Fibroblast of the aortic adventitia (primary cell): Measurements from ENCODE around the gene CMTM3. TPM values are rescaled to one million over a fixed set of nuclear protein-coding genes. Genes with fewer than 3 reads are reported as not detected.
A peak's percentile ranks its signal among the peaks of the same experiment; 100 is the strongest.
"Not testable (repeated sequence)": the region's sequence is repeated elsewhere in the genome, so short reads cannot be mapped to it uniquely, and the experiment has no call there.

Source experiments
- DNase-seq: peaks from one replicate; pipeline ENCODE4 v3.0.0-alpha.2; 2010; ENCODE audit warnings: low read depth
- H3K4me3 ChIP-seq: 2 replicates; pipeline ENCODE4 v1.5.1; 2011; ENCODE audit warnings: low read depth, mild to moderate bottlenecking, control low read depth, low read length, moderate library complexity
- CTCF ChIP-seq: IDR thresholded peaks from 2 replicates; pipeline ENCODE4 v1.5.1; 2011; ENCODE audit warnings: mild to moderate bottlenecking, low read length, control low read depth, inconsistent platforms; ENCODE audit not compliant: insufficient read depth
- total RNA-seq: library from RNA; depleted of rRNA; stranded (reverse); fragments of >200 nt; gene quantifications from 2 replicates; pipeline ENCODE4 v1.2.3, GENCODE V29; 2012; ENCODE audit warnings: low replicate concordance

CMTM3 gene
- total RNA-seq, 1 donor: 17.8 TPM

DNA sequence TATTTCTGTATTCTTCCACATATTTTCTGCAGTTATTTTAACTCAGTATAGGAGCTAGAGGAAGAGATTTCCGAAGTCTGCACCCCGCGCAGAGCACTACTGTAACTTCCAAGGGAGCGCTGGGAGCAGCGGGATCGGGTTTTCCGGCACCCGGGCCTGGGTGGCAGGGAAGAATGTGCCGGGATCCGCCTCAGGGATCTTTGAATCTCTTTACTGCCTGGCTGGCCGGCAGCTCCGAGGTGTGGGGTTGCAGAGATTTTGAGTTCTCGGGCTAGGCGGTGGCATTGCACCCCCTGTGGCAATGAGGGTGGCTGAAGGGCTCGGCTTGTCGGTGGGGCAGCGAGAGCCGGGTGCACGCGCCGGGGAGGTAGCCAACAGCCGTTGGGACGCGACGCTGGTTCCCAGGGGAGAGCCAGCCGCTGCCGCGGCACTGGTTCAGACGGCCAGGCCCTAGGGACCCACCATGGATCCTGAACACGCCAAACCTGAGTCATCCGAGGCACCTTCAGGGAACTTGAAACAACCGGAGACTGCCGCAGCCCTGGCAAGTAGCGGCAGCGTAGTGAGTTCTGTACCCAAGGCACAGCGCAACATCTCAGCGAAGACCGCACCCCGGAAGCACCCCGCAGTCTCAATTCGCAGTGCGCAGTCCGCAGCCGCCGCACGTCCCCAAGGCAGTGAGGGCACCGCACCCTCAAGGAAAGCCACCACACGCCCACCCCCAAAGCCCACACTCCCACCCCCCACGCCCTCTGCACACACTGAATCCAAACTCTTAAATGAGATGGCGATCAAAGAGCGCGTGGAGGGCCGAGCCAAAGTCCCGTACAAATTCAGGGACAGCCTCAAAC, 38.2 kb upstream of the CMTM3 start, which contains the start of gene CMTM1:
TSS of gene CMTM1 (plus strand) at position 389 of the 851 bp plus-strand sequence. CDS start at position 464, 75 bp downstream.
- no peak for TF ChIP-seq CTCF
- H3K4me3 ChIP-seq: no peak within 1 kb of the TSS
- no peak for DNase-seq

GRCh38 chr16:66567270-66567669, 37.2 kb upstream of the CMTM3 start:
- DNase-seq, H3K4me3 ChIP-seq: not testable (repeated sequence)

GRCh38 chr16:66568355-66568754, 36.1 kb upstream of the CMTM3 start:
- TF ChIP-seq CTCF: no peak
- no peak overlapping the region for H3K4me3 ChIP-seq
- peak; percentile 35 for DNase-seq

DNA sequence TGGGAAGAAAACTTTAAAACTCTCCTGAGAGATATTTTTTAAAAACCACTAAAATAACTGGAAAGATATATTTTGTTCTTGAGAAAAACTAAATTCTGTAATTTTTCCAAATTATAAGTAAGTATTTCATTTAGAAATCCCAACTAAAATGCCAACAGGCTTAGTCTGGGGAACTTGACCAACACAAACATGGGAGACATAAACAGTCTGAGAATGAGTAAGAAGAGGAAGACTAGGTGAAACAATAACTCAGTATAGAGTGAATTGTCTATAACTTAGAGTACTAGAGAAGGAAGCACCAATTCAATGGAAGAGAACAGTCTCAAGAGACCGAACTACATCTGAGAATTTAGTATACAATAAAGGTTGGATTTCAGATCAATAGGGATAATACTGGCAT, 35.4 kb upstream of the CMTM3 start:
- no peak for TF ChIP-seq CTCF
- no peak overlapping the region for H3K4me3 ChIP-seq
- peak; percentile 76 for DNase-seq

DNA sequence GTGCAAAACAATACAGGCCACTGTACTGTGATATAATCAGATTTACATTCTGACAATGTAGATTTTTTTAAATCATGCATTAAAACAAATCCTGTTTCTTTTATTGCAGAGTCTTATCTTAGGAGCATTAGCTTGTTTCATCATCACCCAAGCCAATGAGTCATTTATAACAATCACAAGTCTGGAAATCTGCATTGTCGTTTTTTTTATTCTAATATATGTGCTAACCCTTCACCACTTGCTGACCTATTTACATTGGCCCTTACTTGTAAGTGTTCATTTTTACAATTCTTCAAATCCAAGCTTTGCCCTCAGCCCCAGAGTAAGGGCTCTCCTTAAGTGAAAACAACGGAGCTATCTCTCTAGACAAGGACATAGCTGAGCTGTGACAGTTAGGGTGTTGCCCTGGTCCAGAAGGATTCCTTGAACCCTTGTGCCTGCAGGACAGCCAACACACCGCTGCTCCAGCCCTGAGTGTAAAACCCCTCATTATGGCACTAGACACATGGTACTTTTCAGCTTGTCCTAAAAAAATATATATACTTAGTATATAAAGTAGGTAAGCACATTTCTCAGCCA, 34.6 kb upstream of the CMTM3 start:
- H3K4me3 ChIP-seq: peak overlapping the region; percentile 4
- TF ChIP-seq CTCF: no peak
- DNase-seq: peak; percentile 84

DNA sequence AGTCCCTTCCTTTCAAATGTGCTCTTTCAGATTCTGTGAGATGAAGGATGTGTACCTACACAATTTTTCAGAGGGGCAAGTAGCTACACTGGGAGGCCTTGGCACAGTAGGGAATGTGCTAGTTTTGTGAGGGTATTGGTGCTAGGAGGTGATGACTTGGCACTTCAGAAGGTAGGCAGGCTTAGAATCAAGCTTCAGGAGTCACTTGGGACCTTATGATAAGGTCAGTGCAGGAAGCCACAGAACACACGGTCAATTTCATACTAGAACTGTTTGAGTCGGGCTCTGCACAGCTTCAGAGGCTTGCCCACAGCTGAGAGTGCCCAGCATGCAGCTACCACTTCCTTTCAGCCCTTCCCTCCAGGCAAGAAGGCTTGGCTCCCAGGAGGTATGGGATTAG, 32.1 kb upstream of the CMTM3 start:
- TF ChIP-seq CTCF: no peak
- DNase-seq: no peak
- H3K4me3 ChIP-seq: no peak overlapping the region

DNA sequence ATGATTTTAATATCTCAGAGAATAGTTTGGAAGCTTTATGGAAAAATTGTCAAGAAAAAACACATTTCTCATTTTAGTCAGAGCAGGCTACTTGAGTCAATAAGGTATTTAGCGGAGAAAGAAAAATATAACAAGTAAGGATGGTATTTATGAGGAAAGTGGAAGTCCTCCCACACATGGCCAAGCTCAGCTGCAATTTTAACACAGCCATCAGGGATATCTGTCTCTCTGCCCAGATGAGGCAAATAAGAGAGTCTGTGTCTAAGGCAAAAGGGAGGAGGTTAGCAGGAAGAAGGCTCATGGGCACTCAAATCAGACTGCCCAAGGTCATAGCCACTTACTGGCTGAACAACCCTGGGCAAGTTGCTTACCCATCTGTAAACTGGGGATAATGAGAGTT, 30.4 kb upstream of the CMTM3 start:
- TF ChIP-seq CTCF: no peak
- H3K4me3 ChIP-seq: no peak overlapping the region
- no peak for DNase-seq
